ENCODE data around the gene ULK1.
"Not testable (repeated sequence)": the region's sequence is repeated elsewhere in the genome, so short reads cannot be mapped to it uniquely, and the experiment has no call there.

ULK1 gene

DNA sequence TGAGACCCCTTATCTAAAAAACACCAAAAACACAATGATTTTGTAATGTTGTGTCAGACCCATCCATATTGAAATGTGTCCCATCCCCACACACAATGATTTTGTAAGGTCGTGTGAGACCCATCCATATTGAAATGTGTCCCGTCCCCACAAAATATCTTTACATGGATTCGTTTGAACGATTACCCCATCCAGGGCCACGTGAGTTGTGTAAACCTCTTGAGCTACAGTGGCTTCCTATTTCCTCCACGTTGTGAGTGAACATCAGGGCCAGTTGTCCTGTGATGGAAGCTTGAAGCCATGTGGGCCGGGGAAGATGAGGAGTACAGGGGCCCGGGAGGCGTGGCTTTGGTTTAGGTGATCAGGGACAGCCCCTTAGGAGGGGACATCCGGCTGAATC lies 27.0 kb upstream of the ULK1 start:
- TF ChIP-seq, protein P1, sequence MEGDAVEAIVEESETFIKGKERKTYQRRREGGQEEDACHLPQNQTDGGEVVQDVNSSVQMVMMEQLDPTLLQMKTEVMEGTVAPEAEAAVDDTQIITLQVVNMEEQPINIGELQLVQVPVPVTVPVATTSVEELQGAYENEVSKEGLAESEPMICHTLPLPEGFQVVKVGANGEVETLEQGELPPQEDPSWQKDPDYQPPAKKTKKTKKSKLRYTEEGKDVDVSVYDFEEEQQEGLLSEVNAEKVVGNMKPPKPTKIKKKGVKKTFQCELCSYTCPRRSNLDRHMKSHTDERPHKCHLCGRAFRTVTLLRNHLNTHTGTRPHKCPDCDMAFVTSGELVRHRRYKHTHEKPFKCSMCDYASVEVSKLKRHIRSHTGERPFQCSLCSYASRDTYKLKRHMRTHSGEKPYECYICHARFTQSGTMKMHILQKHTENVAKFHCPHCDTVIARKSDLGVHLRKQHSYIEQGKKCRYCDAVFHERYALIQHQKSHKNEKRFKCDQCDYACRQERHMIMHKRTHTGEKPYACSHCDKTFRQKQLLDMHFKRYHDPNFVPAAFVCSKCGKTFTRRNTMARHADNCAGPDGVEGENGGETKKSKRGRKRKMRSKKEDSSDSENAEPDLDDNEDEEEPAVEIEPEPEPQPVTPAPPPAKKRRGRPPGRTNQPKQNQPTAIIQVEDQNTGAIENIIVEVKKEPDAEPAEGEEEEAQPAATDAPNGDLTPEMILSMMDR (IDR thresholded peaks at IDR 0.05; ENCODE audit: control insufficient read depth, extremely low read depth, insufficient read depth) = no peak
- no peak overlapping the region for H3K4me3 ChIP-seq (ENCODE audit: low read depth, low read length)
- DNase-seq (ENCODE audit: low read depth) = no peak

DNA sequence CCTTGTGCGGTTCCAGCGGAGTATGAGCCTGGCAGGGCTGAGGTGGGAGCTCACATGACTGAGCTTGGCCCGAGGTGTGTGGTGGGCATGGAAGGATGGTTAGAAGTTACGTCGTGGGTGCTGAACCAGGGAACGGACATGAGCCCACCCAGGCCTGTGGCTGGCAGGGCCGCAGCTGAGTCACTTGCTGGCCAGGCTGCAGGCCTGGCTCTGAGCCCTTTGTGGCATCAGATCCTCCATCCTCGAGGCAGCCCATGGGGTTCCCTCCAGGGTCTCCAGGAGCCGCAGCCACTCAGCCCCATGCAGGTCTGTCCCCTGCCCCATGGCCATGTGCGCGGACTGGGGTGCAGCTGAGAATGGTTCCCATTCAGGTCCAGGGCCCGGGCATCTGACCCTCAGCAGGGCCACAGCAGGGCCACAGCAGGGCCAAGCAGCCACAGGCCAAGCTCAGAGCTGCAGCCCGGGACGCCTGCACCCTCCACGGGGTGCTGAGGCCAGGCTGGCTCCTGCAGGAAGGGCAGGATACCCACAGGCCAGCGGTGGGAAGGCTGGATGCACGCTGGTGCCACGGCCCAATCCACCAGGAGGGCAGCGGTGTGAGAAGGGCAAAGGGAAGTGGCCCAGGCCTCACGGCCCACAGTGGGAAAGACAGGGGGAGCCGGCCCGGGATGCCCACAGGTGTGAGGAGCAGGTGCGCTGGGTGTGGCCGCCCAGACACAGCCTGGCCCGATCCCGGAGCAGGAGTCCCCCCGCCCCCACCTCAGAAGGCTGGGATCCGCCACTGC lies 26.3 kb upstream of the ULK1 start:
- DNase-seq (ENCODE audit: low read depth) = no peak
- TF ChIP-seq, protein P1 (IDR thresholded peaks at IDR 0.05; ENCODE audit: control insufficient read depth, extremely low read depth, insufficient read depth) = no peak
- H3K4me3 ChIP-seq (ENCODE audit: low read depth, low read length) = no peak overlapping the region

DNA sequence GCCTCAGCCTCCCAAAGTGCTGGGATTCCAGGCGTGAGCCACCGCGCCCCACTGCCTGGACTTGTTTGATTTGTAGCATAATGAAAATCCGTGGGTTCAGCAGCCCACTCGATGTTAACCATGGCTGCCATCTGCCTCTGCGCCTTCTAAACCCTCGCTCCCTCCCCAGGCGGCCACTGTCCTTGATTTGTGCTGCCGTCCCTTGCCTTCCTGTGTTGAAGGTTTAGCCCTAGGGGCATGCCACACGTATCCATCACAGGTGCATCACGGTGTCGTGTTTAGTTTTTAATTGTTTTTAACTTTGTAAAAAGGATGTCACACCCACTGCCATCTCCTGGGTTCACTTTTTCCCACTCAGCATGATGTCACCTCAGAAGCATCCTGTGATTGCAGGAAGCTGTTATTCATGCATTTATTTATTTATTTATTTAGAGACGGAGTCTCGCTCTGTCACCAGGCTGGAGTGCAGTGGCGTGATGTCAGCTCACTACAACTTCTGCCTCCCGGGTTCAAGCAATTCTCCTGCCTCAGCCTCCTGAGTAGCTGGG lies 24.5 kb upstream of the ULK1 start:
- DNase-seq (ENCODE audit: low read depth) = no peak
- no peak overlapping the region for H3K4me3 ChIP-seq (ENCODE audit: low read depth, low read length)
- TF ChIP-seq, protein P1 (IDR thresholded peaks at IDR 0.05; ENCODE audit: control insufficient read depth, extremely low read depth, insufficient read depth) = no peak

DNA sequence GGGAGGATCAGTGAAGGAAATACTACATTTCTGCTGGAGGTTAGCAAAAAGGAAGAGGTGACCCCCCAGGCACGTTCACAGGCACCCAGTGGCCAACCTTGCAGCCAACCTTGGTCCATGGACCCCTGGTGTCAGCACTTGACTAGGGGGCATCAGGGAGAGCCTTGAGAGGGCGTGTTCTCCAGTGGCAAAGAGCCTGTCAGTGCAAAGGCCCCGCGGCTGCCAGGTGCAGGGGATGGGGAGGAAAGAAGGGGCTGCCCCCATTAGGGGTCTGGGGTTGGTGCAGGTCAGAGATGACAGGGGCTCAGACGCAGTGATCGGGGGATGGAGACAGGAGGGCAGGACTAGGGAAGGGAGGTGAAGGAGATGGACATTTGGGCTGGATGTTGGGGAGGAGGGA lies 22.7 kb upstream of the ULK1 start:
- TF ChIP-seq, protein P1 (IDR thresholded peaks at IDR 0.05; ENCODE audit: control insufficient read depth, extremely low read depth, insufficient read depth) = no peak
- DNase-seq (ENCODE audit: low read depth) = no peak
- H3K4me3 ChIP-seq (ENCODE audit: low read depth, low read length) = no peak overlapping the region

DNA sequence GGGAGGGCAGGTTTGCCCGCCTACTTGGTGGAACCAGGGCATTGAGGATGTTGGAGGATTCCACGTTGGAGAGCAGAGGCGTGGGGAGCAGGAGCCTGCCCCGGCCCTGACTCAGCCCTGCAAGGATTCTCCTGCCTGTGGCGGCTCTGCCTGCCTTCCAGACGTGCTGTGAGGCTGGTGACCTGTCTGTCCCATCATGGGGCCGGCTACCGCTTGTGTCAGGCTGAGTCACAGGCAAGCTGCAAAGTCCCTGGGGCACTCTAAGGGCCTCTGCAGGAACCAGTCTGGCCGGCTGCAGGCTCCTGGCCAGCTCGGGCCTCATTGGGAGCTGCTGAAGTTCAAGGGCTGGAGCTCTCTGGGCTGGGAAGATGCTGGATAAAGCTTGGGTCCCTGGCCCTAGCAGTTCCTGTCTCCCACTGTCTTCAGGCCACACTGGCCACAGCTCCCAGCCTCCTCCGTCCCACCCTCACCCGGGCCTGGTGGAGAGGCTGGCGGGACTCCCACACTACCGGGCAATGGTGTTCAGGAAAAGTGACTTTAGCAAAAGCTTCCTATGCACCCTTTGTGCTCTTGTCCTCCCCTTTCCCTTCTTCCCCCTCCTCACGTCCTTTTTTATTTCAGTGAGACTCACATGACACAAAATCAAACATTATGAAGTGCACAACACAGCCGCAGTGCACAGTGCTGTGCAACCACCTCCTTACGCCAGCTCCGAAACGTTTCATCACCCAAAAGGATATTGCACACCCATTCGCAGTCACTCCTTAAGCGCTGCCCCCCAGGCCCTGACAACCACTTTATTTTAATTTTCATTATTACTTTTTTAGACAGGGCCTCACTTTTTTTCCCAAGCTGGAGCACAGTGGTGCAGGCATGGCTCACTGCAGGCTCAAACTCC lies 22.0 kb upstream of the ULK1 start:
- no peak for DNase-seq (ENCODE audit: low read depth)
- H3K4me3 ChIP-seq (ENCODE audit: low read depth, low read length) = no peak overlapping the region
- TF ChIP-seq, protein P1 (IDR thresholded peaks at IDR 0.05; ENCODE audit: control insufficient read depth, extremely low read depth, insufficient read depth) = no peak

DNA sequence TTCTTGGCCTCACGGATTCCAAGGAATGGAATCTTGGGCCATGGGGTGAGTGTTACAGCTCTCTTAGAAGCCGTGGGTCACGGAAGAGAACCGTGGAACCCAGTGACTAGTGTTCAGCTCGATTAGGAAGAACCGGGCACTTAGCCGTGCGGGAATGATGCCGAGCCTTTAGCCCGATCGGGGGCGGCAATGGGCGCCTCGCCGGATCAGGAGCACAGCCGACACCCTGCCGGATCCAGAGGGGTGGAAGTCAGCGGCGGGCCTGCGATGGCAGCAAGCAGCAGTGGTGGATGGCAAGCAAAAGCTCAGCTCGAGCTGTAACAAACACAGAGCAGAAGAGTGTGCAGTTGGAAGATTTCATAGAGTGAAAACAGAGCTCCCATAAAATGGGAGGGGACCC lies 21.1 kb upstream of the ULK1 start:
- H3K4me3 ChIP-seq (ENCODE audit: low read depth, low read length) = no peak overlapping the region
- no peak for DNase-seq (ENCODE audit: low read depth)
- TF ChIP-seq, protein P1 (IDR thresholded peaks at IDR 0.05; ENCODE audit: control insufficient read depth, extremely low read depth, insufficient read depth) = no peak

DNA sequence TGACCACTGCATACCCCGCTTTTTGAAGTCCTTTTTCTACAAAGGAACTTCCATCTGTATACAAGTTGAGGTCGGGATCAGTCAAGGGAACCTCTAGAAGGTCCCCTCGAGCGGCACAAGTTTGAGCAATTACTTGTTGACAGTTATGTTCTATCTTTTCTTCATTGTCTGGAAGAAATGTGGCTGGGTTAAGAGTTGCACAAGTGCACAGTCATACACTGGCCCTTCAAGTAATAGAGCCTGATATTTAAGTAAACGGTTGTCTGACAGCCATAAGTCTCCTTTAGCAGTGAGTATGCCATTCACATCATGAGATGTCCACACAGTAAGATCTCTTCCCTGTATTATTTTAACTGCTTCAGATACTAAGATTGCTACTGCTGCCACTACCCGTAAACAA lies 19.4 kb upstream of the ULK1 start:
- DNase-seq (ENCODE audit: low read depth); H3K4me3 ChIP-seq (ENCODE audit: low read depth, low read length): not testable (repeated sequence)

DNA sequence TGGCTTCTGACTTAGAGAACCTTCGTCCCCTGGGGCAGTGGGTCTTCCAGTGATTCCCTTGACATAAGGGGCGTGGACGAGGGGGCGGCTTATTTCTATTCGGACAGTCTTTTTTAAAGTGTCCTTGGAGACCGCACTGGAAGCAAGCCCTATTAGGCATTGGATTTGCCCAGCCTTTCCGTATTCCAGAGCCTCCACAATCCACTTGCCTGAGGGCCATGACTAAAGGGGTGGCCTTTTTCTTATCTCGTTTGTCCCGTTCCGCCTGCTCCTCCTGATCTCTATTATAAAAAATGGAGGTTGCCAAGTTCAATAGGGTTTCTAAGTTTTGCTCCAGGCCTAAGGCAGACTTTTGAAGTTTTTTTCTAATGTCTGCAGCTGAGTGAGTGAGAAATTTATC lies 17.2 kb upstream of the ULK1 start:
- not testable (repeated sequence) for DNase-seq (ENCODE audit: low read depth); H3K4me3 ChIP-seq (ENCODE audit: low read depth, low read length)

DNA sequence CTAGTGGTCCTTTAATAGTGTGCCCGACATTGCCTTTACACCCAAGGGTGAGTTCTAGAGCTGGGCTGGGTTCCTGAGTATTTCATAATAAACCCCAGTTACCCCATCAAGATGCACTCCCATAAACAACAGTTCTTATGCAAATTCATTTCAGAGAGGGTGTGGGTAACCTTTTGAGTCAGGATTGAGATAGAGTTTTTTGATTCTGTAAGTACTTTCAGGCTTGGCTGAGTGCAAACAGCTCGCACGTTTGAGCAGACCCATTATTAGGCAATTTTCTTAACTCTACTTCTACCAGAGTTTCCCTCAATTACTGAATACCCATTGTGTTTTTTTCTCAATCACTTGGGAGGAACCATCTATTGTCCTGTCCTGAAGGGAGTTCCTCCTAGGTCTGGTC lies 16.0 kb upstream of the ULK1 start:
- not testable (repeated sequence) for H3K4me3 ChIP-seq (ENCODE audit: low read depth, low read length)

More for the DNA sequence above, 16.0 kb upstream of the ULK1 start:
- DNase-seq (ENCODE audit: low read depth) = not testable (repeated sequence)

Data from LNCaP clone FGC (cell line).